ENCODE results near the gene POMP.
"Not testable (repeated sequence)": the region's sequence is repeated elsewhere in the genome, so short reads cannot be mapped to it uniquely, and the experiment has no call there.

Gene POMP

DNA sequence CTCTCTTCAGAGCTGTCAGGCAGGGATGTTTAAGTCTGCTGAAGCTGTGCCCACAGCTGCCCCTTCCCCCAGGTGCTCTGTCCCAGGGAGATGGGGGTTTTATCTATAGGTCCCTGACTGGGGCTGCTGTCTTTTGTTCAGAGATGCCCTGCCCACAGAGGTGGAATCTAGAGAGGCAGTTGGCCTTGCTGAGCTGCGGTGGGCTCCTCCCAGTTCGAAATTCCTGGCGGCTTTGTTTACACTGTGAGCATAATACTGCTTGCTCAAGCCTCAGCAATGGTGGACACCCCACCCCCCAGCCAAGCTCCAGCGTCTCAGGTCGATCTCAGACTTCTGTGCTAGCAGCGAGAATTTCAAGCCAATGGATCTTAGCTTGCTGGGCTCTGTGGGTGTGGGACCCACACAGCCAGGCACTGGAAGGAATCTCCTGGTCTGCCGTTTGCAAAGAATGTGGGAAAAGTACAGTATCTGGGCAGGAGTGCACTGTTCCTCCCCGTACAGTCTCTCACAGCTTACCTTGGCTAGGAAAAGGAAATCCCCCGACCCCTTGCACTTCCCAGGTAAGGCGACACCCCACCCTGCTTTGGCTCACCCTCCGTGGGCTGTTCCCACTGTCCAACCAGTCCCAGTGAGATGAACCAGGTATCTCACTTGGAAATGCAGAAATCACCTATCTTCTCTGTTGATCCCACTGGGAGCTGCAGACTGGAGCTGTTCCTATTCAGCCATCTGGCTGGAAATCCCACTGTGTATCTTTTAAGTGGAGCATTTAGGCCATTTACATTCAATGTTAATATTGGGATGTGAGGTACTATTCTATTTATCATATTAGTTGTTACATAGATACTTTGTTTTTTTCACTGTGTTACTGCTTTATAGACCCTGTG lies 34.9 kb downstream of the POMP start:
- DNase-seq (ENCODE audit: low read depth in 2 of 2): not testable (repeated sequence)

DNA sequence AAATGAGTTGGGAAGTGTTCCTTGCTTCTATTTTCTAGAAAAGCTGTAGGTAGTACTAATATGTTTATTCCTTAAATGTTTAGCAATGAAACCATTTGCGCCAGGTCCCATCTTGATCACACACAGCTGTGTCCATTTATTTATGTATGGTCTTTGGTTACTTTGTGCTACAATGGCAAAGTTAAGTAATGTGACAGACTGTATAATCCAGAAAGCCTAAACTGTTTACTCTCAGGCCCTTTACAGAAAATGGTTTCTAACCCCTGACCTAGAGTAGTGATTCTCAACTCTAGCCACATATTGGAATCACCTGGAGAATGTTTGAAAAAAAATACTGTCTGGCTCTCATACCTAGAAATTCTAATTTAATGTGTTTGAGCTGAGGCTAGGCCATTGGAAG lies 38.5 kb downstream of the POMP start:
- DNase-seq (ENCODE audit: low read depth in 2 of 2): no peak

DNA sequence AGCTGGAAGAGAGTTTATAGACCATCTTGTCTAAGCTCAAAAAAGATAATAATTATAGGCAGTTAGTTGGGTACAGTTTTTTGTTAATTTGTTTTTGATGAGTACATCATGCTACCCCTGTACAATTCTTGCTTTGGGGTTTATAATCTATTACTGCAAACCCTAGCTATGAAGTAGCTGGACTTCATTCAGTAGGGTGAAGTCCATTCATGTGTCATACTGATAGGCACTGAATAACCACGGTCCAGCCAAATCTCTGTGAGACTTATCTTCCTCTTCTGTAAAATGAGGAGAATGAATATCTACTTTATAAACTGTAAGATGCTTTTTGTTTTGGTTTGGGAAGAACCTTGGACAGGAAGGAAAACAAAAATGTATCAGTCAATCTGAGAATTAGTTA lies 40.3 kb downstream of the POMP start:
- no peak for DNase-seq (ENCODE audit: low read depth in 2 of 2)

DNA sequence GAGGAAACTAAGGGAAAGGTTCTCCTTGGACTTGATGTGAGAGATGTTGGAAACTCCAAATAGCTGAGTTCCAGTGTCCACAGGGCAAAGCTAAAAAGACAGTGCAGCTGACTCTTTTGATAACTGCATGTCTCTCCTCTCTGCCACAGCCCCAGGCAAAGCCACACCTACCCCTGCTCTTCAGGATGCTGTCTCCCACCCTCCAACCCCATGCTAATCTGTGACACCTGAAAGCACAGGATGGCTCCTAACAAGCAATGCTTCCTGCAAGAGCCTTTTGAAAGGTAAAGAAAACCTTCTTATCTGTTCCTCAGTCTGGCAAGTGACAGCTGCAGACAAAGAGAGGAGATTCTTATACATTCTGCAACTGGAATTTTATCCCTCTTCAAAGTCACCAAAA lies 45.4 kb downstream of the POMP start:
- no peak for DNase-seq (ENCODE audit: low read depth in 2 of 2)

- no peak for DNase-seq (ENCODE audit: low read depth in 2 of 2)
These were observed 46.0 kb downstream of the POMP start for GRCh38 chr13:28704919-28705318.

GRCh38 chr13:28705461-28706083 lies 46.6 kb downstream of the POMP start:
- DNase-seq (ENCODE audit: low read depth in 2 of 2): no peak

DNA sequence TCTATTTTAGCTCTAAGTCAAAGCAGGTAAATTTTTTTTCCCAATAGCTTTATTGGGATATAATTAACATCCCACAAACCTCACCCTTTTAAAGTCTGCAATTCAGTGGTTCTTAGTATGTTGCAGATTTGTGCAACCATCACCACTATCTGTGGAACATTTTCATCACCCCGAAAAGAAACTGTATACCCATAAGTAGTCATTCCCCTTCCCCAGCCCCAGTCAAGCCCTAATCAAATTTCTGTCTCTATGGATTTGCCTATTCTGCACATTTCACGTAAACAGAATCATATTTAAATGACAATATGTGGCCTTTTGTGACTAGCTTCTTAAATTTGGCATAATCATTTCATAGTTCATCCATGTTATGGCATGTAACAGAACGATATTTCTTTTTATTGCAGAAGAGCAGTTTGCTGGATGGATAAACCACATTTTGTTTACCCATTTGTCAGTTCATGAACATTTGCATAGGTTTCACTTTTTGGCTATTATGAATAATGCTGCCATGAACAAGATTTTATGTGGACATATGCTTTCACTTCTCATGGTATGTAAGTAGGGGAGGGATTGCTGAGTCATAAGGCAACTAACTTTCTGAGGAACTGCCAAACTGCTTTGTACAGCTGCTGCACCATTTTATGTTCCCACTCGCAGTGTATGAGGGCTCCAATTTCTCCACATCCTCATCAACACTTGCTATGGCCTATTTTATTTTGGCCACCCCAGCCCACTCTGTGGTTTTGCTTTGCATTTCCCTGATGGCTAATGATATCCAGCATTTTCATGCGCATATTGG lies 48.9 kb downstream of the POMP start:
- DNase-seq (ENCODE audit: low read depth in 2 of 2): no peak

DNA sequence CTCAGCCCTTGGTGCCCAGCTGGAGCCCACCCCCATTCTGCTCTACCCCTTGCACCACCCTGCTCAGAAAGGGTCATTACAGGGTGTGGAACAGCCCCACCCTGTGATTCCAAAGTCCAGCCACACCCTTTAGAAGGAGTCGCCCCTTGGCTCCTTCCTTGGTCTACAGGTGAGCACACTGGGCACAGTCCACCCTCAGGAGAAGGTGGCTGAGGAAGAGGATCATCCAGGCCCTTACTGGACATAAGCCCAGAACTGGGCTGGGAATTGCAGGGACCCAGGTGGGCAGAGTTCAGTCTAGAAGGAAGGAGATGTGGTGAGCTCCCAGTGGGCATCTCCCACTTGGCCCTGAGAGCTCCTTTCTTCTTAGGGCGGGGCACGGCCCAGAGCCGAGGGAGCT lies 51.2 kb downstream of the POMP start:
- DNase-seq (ENCODE audit: low read depth in 2 of 2): no peak

DNA sequence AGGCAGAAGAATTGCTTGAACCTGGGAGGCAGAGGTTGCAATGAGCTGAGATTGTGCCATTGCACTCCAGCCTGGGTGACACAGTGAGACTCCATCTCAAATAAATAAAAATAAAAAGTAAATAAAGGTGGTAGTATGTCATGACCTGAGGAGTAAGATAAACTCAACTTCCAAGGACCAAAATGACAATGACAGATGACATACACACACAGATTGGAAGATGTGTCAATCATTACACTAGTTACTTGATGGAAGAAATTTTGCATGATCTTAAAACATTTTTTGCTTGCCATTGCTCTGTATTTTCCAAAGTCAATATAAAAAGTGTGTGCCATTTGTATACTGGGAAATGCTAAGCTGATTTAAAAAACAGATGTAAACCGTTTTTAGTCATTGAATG lies 55.7 kb downstream of the POMP start:
- no peak for DNase-seq (ENCODE audit: low read depth in 2 of 2)

GRCh38 chr13:28716511-28716910 lies 57.6 kb downstream of the POMP start:
- DNase-seq (ENCODE audit: low read depth in 2 of 2): no peak

- DNase-seq (ENCODE audit: low read depth in 2 of 2): no peak
These were observed 58.2 kb downstream of the POMP start for GRCh38 chr13:28717170-28717569.

- no peak for DNase-seq (ENCODE audit: low read depth in 2 of 2)
These were observed 59.2 kb downstream of the POMP start for GRCh38 chr13:28718196-28718542.

DNA sequence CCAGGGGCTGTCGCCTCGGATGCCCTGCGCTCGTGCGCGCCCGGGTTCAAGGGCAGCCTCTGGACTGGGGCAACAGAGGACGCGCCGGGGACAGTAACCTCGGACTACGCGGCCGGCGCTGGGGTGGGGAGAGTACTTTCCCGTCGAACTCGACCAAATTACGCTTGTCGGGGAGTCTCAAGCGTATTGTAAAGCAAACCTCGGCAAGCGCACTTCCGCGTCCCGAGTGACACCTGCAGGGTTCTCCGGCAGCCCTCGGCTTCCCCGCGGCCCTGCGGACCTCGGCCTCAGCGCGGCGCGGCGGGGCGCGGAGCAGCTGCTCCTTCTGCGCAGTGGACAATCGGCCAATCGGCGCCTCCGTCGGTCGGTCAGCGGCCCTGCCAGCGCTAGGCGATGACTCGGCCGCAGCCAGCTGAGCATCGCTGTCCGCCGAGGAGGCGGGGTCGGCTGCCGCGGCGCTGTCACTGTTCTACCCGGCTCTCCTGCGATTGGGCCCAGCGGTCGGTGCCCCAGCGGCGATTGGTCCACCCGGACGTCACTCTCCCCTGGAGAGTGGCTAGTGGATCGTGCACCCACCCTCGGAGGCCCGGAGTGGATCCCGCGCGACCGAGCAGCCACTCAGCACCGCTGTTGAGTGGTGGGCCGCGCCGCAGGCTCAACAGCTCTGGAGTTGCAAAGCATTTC lies 59.8 kb downstream of the POMP start, which contains the start of gene SLC46A3:
SLC46A3 (minus strand) TSS at position 428 of the 684 bp plus-strand sequence. CDS start 972 bp downstream, outside the sequence.
- peak; percentile 95 to 97 for DNase-seq (ENCODE audit: low read depth in 2 of 2)

DNA sequence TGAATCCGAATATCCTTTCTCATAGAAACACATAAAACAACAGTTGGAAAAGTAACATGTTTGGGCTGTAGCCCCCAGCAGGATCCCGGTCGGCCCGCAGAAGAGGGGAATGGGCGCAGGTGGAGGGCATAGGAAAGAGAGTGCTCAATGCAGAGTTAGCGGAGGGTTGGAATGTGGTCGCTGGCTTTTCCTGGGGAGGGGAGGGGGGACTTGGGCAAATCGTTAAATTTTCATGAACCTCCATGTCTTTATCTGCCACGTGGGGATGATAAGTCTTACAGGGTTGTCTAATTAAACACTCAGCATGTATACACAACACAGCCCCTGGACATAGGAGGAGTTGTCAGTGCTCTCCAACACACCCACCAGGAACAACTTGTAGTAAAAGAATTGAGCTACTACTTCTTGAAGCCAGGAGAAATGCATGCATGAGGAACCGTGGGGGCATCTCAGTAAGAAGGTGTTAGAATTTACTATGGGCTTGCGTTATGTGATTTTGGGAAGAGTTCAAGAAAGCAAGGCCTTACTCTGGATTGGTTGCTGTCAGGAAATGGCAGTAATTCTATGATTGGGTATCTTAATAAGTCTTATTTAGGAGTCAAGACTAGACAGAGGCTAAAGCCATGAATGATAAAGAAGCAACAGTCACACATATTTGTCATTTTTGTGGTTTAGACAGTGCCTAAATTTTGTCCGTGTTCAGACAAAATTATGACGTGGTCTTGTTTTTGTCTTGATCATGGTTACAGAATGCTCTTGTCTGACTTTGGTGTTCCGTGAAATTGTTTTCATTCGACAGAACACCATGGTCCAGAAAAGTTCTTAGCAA lies 60.5 kb downstream of the POMP start:
- no peak for DNase-seq (ENCODE audit: low read depth in 2 of 2)

GRCh38 chr13:28723806-28724205 lies 64.9 kb downstream of the POMP start:
- no peak for DNase-seq (ENCODE audit: low read depth in 2 of 2)

DNA sequence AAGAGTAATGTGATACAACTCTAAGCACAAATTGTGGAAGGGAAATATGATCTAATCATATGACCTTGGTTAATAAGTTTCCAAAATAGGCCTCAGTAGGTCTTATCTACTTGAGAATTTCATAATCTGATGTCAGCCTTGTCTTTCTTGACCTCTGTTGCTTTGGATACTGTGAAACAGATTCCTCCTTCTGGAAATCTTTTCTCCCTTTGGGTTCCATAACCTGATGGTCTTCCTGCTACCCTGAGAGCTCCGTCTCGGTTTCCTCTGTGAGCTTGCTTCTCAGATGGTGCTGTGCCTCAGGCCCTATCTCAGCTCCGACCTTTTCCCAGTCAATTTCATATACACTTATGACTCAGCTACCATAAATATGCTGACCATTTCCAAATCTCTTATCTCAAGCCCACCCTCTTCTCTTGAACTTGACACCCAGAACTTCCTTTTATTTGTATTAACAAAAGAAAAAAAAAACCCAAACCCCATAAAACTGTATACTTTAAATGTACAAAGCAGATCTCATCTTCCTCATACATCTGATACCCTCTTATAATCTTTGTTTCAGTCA lies 66.2 kb downstream of the POMP start:
- no peak for DNase-seq (ENCODE audit: low read depth in 2 of 2)

All from stimulated activated CD4-positive, alpha-beta T cell treated with anti-CD3 and anti-CD28 coated beads, Interleukin-1b, Interleukin-23, amount 100 ng/mL, for 4 hours (primary cell).